Islet of Langerhans (tissue), 1 donor: ENCODE results near the gene PPP2R3B.
"Not testable (repeated sequence)": the region's sequence is repeated elsewhere in the genome, so short reads cannot be mapped to it uniquely, and the experiment has no call there.

ENCODE experiments used
- FAIRE-seq: peaks from one replicate; lab custom pipeline; 2011; peaks lifted over from hg19 to GRCh38; lab: Jason Lieb, UNC

Gene PPP2R3B

GRCh38 chrX:336227-336626 is 50.5 kb downstream of the PPP2R3B start:
- no peak for FAIRE-seq

- FAIRE-seq = no peak
Measured at GRCh38 chrX:335758-336155, 51.0 kb downstream of the PPP2R3B start.

GRCh38 chrX:334971-335757 is 51.5 kb downstream of the PPP2R3B start:
- no peak for FAIRE-seq

GRCh38 chrX:334331-334891 is 52.3 kb downstream of the PPP2R3B start:
- no peak for FAIRE-seq

- FAIRE-seq = no peak
Measured at GRCh38 chrX:333611-334311, 52.9 kb downstream of the PPP2R3B start.

GRCh38 chrX:332916-333610 is 53.6 kb downstream of the PPP2R3B start:
- FAIRE-seq = no peak

GRCh38 chrX:332496-332860 is 54.2 kb downstream of the PPP2R3B start:
- FAIRE-seq = no peak

GRCh38 chrX:331825-332495 is 54.7 kb downstream of the PPP2R3B start:
- no peak for FAIRE-seq

GRCh38 chrX:331151-331824 is 55.4 kb downstream of the PPP2R3B start:
- no peak for FAIRE-seq

- FAIRE-seq = no peak
Measured at GRCh38 chrX:330726-331150, 56.0 kb downstream of the PPP2R3B start.

- FAIRE-seq = not testable (repeated sequence)
Measured at GRCh38 chrX:330141-330725, 56.5 kb downstream of the PPP2R3B start.

GRCh38 chrX:329291-329910 is 57.3 kb downstream of the PPP2R3B start:
- no peak for FAIRE-seq

- no peak for FAIRE-seq
Measured at GRCh38 chrX:327660-328126, 59.0 kb downstream of the PPP2R3B start.

GRCh38 chrX:324664-325063 is 62.0 kb downstream of the PPP2R3B start:
- not testable (repeated sequence) for FAIRE-seq

- no peak for FAIRE-seq
Measured at GRCh38 chrX:323721-324628, 62.7 kb downstream of the PPP2R3B start.

- no peak for FAIRE-seq
Measured at GRCh38 chrX:320126-320783, 66.5 kb downstream of the PPP2R3B start.

GRCh38 chrX:319579-320125 is 67.1 kb downstream of the PPP2R3B start:
- FAIRE-seq = no peak

GRCh38 chrX:318739-319578 is 67.7 kb downstream of the PPP2R3B start, which contains the start of gene GTPBP6:
Gene GTPBP6 (minus strand): TSS chrX:318796. CDS start chrX:318787, 9 bp downstream.
- no peak for FAIRE-seq
